Stimulated activated CD8-positive, alpha-beta memory T cell treated with anti-CD3 and anti-CD28 coated beads, Interleukin-2, amount 100 ng/mL, for 48 hours (primary cell): Measurements from ENCODE around the gene ABCD3.
"Not testable (repeated sequence)": the region's sequence is repeated elsewhere in the genome, so short reads cannot be mapped to it uniquely, and the experiment has no call there.

Source experiments
- DNase-seq, 2 donors: peaks; one replicate each; pipeline ENCODE4 v3.0.0-alpha.2; 2020; ENCODE audit warnings: low read depth in 2 of 2

The ABCD3 gene

GRCh38 chr1:94549706-94550105 is 131.5 kb downstream of the ABCD3 start:
- DNase-seq, result no peak

DNA sequence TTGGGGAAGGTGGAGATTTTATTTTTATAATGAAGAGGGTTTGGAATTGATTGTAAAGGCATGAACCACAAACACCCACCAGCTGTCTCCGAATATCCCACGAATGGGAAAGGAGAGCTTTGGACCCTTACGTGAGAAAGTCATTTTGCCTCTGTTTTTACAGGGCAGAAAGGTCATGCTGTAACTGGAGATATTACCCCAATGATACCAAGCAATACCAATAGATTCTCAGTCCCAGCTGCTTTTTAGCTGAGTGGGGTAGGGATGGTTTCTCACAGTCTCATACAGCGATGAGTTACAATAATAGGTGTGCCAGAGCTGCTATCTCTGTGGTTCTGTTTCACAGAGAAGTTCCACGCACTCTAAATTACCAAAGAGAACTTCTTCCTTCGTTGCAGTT is 132.2 kb downstream of the ABCD3 start:
- no peak for DNase-seq

DNA sequence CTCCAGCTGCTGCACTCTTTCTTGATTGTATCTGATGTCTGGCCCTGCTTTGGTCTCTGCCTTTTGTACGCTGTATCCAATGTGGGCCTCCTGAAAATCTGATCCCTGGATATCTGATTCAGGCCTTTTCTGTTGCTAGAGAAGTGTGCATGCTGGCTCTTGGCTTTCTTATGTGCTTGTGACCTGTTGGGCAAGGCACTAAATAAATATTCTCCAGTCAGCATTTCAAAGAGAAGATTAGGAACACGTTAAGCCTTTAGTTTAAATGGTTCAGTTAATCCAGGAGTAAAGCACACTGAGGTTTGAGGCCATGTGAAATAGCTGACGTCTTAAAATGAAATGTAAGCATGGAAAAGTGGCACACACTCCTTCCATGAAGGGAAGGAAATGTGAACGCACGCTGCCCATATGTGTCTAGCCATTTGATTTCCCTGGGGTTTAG is 132.6 kb downstream of the ABCD3 start:
- DNase-seq, result no peak

GRCh38 chr1:94551449-94551848 is 133.3 kb downstream of the ABCD3 start:
- no peak for DNase-seq

DNA sequence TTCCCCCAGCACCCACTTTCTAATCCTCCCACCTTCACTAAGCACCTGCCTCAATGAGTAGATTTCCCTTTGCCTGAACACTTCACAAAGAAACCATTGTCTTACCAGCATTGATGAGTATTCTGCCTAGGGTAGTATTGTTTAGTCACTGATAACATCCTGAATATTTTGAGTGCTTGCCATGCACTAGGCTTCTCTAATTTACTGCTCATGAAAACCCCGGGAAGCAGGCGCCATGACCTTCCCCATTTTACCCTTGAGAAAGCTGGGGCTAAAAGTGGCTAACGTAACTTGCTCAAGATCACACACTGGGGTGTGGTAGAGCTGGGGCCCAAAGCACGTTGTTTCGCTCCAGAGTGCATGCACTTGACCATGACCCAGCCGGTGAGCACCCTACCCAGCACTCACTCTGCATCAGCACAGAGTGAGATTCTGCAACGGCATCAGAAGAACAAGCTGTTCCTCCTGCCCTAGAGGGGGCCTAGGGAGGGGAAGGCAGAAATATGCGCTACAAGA is 133.9 kb downstream of the ABCD3 start:
- no peak for DNase-seq

DNA sequence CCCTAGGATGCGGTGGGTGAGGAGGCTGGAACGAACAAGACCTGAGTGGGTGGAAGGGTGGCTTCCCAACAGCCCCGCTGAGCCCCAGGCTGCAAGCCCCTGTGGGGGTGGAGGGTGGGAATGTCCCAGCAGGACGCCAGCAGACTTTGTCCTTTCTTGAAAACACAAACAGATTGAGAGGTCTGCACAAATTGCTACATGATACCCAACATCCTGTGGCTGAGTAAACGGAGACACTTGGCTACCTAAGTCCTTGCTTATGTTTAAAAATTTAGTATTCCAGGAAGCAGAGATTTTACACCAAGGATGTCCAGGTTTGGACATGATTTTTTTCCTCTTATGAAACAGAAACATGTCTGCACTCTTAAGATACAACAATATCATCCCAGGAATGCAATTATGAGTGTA is 135.1 kb downstream of the ABCD3 start:
- no peak for DNase-seq

GRCh38 chr1:94553931-94554330 is 135.7 kb downstream of the ABCD3 start:
- no peak for DNase-seq

- DNase-seq, result no peak
These were observed 136.4 kb downstream of the ABCD3 start for GRCh38 chr1:94554580-94554979.

- no peak for DNase-seq
These were observed 136.9 kb downstream of the ABCD3 start for GRCh38 chr1:94555091-94555490.

DNA sequence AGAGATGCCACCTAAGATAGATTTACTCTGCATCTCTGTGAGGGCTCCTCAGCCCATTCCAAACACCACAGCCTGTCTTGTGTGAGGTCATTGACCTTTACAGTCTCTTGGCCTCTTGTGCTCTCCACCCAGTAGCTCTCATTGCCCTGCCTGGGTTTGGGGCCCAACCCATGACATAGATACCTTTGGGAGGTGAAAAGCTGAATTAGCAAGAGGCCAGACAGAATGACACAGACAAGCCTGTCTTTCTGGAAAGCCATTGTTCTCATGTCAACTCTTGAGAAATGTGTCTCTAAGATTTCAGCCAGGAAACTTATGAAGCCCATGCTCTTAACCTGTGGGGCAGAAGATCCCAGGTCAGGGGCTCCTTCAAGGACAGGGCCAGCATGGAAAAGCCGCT is 141.7 kb downstream of the ABCD3 start:
- no peak for DNase-seq

- DNase-seq, result no peak
These were observed 142.1 kb downstream of the ABCD3 start for GRCh38 chr1:94560333-94560732.

DNA sequence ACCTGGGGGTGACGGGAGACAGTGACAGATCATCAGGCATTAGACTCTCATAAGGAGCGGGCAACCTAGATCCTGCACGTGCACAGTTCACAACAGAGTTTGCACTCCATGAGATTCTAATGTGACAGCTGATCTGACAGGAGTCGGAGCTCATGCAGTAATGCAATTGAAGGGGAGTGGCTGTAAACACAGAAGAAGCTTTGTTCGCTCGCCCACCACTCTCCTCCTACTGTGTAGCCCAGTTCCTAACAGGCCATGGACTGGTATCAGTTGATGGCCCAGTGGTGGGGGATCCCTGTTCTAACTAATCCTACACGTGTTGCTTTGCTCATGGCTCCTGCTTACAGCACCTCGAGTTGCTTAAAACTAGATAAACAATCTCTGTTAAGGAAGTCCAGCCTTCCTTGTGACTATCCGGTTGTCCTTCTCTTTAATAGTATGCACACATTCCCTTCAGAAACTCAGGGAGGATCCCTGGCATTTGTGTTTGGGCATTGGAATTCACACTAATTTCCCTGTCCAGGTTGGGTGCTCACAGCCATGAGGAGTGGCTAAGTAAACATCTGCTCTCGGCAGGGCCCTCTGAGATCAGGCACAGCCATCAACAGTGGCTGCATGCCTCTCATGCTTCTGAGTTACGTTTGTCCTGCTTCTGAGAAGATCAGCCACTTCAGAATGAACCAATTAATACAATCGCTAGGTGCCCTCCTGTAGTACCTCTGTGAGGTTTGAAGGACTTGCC is 144.5 kb downstream of the ABCD3 start:
- DNase-seq, result no peak

- DNase-seq, result no peak
These were observed 147.7 kb downstream of the ABCD3 start for GRCh38 chr1:94565901-94566300.

DNA sequence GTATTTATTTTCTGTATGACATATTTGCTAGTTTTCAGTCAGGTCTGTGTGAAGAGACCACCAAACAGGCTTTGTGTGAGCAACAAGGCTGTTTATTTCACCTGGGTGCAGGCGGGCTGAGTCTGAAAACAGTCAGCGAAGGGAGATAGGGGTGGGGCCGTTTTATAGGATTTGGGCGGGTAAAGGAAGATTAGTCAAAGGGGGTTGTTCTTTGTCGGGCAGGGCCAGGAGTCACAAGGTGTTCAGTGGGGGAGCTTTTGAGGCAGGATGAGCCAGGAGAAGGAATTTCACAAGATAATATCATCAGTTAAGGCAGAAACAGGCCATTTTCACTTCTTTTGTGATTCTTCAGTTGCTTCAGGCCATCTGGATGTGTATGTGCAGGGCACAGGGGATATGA is 148.2 kb downstream of the ABCD3 start:
- not testable (repeated sequence) for DNase-seq

- not testable (repeated sequence) for DNase-seq
These were observed 149.9 kb downstream of the ABCD3 start for GRCh38 chr1:94567975-94568607.
